ENCODE measurements around the gene RAB3C.
"Not testable (repeated sequence)": the region's sequence is repeated elsewhere in the genome, so short reads cannot be mapped to it uniquely, and the experiment has no call there.

Gene RAB3C

DNA sequence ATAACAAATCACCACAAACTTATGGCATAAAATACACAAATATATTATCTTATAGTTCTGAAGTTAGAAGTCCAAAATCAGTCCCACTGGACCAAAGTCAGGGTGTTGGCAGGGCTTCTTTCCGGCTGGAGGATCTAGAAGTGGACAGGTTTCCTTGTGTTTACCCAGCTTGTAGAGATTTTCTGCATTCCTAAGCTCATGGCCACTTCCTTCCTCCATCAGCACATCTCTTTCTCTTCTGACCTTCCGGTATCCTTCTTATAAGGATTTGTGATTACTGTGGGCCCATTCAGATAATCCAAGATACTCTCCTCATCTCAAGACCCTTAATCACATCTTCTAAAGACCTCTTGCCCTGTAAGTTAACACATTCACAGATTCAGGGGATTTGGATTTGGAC lies 97.6 kb downstream of the RAB3C start:
- DNase-seq = no peak

DNA sequence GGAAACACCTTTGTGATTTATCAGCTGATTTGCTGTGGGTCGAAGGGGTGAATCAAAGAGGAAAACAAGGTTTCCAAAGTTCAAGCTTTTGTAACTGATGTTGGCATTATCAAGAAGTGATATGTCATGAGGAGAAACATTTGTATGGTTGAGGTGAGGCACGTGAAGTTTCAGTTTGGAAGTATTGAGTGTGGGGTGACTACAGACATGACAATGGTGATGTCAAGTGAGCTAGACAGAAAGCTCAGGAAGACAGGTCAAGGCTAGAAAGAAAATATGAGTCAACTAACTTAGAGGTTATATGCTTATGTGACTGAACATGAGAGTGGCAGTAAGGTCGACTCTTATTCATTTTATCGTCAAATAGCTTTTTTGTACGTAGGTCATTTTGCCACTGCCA lies 99.1 kb downstream of the RAB3C start:
- no peak for DNase-seq

DNA sequence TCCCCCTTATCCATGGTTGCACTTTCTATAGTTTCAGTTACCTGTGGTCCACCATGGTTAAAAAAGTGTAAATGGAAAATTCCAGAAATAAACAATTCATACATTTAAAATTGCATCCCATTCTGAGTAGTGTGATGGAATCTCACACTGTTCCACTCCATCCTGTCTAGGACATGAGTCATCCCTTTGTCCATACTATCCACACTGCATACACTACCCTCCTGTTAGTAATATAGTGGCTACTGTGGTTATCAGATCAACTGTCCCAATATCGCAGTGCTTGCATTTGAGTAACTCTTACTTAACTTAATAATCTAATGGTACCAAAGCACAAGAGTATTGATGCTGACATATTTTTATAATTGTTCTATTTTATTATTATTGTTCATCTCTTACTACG lies 100.7 kb downstream of the RAB3C start:
- no peak for DNase-seq

GRCh38 chr5:58687079-58687478 lies 104.2 kb downstream of the RAB3C start:
- DNase-seq = no peak

DNA sequence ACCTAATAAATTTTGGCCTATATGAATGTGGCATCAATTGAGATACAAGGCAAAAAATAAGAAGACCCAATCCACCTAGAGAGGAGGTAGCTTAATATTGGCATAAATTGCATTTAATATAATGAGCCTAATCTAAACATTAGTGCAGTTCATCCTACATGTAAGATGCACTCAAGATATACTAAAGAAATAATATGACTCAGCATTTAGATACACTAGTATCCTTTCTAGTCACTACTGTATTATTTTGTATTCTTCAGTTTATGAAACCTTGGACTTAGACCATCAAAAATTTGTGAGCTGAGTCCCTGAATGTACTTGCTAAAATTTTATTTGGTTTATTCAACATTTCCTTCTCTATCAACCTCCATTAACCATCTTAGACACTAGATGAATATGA lies 104.7 kb downstream of the RAB3C start:
- no peak for DNase-seq

GRCh38 chr5:58699088-58699761 lies 116.3 kb downstream of the RAB3C start:
- not testable (repeated sequence) for DNase-seq

DNA sequence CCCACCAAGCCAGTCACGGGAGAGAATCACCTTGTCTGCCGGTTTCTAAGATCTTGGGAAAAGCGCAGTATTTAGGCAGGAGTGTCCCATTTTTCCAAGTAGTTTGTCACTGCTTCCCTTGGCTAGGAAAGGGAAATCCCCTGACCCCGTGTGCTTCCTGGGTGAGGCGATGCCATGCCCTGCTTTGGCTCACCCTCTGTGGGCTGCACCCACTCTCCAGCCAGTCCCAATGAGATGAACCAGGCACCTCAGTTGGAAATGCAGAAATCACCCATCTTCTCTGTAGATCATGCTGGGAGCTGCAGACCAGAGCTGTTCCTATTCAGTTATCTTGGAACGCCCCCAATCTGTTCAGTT lies 116.9 kb downstream of the RAB3C start:
- no peak for DNase-seq

DNA sequence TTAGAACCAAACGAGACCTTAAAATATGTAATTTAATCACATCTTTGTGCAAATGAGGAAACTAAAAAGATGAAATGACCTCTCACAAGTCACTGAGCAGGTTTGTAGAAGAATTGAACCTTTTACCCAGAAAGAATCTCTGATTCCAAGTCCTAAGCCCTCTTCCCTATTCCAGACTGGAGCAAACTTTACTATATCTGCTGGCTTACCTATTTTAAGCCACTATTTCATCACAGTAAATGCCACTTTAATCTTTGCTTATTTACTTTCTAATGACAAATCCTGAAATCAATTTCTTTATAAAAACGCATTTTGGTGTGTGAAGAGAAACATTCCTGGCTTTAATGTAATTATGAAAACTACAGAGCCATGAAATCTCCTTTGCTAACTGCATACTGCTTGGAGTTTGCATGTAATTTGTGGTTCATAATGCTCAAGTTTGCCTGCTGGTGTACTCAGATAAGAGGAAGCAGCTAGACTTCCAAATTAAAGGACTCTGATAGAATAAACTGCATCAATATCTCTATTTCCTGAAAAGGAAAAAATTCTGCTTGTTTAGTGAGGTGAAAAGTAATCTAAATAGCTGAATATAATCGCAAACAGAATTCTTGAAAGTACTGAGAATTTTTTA lies 121.2 kb downstream of the RAB3C start:
- no peak for DNase-seq

- DNase-seq = no peak
These were observed 123.9 kb downstream of the RAB3C start for GRCh38 chr5:58706736-58707135.

- no peak for DNase-seq
These were observed 125.6 kb downstream of the RAB3C start for GRCh38 chr5:58708456-58708855.

DNA sequence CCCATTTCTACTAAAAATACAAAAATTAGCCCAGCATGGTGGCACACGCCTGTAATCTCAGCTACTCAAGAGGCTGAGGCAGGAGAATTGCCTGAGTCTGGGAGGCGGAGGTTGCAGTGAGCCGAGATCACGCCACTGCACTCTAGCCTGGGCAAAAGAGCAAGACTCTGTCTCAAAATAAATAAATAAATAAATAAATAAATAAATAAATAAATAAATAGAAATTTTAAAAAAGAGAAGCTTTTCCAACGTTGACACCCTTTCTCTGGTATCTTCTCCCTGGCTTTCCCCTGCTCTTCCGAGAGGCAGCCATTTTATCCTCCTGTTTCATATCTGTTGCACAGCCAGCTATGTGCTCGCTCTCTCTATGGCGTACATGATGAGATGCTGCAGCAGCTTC lies 127.5 kb downstream of the RAB3C start:
- DNase-seq = not testable (repeated sequence)

- no peak for DNase-seq
These were observed 128.0 kb downstream of the RAB3C start for GRCh38 chr5:58710871-58711270.

- no peak for DNase-seq
These were observed 129.1 kb downstream of the RAB3C start for GRCh38 chr5:58711965-58712364.

DNA sequence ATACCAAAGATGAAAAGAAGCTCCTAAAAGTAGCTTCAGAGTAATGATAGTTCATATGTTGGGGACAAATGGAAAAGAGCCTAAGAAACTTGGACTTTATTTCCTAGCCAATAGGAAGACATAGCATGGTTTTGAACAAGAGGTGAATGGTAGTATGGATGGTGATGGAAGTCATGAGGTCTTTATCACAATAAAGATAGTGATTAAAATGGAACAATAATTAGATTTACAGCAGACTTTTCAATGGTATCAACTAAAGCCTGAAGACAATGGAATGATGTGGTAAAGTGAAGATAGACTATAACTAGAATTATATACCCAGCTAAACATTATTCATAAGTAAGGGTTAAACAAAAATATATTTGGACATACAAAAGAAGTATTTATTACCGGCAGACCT lies 131.2 kb downstream of the RAB3C start:
- no peak for DNase-seq

DNA sequence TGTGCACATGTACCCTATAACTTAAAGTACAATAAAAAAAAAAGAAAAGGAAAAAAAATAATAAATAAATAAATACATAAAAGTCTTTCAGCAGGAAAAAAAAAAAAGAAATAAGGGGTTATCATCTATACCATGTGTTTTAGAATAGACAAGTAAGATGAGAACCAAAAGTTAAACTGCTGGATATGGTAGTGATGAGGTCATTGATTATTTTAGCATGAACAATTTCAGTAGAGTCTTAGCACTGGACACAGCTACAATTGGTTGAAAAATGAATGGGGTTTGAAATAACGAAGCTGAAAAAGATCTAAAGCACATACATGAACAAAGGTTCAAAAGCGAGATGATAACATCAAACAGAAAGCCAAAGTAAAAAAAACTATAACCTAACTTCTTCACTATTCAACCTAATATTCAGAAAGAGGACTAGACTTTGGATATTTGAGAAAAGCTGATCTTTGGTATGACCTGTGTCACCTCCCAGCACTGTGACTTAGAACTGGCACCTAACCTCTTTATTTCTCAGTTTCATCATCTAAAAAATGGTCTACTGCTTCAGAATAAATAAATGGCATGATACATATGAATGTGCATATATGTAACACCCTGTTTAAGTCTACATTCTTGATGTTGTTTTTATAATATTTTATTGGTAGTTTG lies 133.3 kb downstream of the RAB3C start:
- DNase-seq = no peak

- no peak for DNase-seq
These were observed 133.8 kb downstream of the RAB3C start for GRCh38 chr5:58716713-58717112.

- DNase-seq = no peak
These were observed 134.6 kb downstream of the RAB3C start for GRCh38 chr5:58717303-58718007.

GRCh38 chr5:58718269-58718978 lies 135.5 kb downstream of the RAB3C start:
- no peak for DNase-seq

- no peak for DNase-seq
These were observed 139.3 kb downstream of the RAB3C start for GRCh38 chr5:58722160-58722559.

- DNase-seq = no peak
These were observed 142.1 kb downstream of the RAB3C start for GRCh38 chr5:58724992-58725391.

- DNase-seq = no peak
These were observed 148.8 kb downstream of the RAB3C start for GRCh38 chr5:58731641-58732040.

GRCh38 chr5:58735637-58736036 lies 152.8 kb downstream of the RAB3C start:
- DNase-seq = no peak

DNA sequence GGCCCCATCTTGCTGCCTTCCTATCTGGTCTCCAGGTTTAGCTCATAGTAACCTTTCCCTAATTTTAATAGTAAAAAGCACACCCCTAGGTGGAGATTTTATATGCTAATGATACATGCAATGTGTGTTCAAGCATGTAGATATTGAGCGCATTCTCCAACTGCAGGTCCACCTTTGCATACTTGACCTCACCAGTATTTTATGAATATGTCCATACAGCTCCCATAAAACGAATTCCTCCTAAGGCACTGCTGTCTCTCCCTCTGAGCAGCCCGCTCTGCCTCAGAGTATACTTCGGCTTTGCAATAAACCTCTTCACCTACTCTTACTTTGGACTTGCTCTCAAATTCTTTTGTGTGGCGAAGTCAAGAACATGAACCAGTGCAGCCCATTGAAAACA lies 153.3 kb downstream of the RAB3C start:
- no peak for DNase-seq
